ENCODE results near the gene LRRC25. TPM values are rescaled to one million over a fixed set of nuclear protein-coding genes. Genes with fewer than 3 reads are reported as not detected.

The LRRC25 gene
- total and polyA plus RNA-seq, 11 donors = 0.83 to 33.0 (median 2.8) TPM

- H3K27ac ChIP-seq = no peak overlapping the region
- peaks cover 0 to 39% (median 16%) of the 10 kb centered on the region in 9 donors for H3K36me3 ChIP-seq
- WGBS, 4 donors = 82 to 86% (median 83%) methylated on average over 8 of the region's 8 CpGs
- no peaks in the 10 kb centered on the region for H3K27me3 ChIP-seq
- DNase-seq (no peak), ATAC-seq (no peak)
- TF ChIP-seq CTCF (IDR thresholded peaks at IDR 0.05) (no peak), POLR2A (IDR thresholded peaks at IDR 0.05) (no peak)
- intact Hi-C loops (cut with DNase I) = no loop called here
- H3K4me1 ChIP-seq = peaks cover 0 to 36% (median 12%) of the 10 kb centered on the region in 12 donors
- H3K4me3 ChIP-seq = peak overlapping the region in 1 of 12 donors; percentile 98
- H3K9me3 ChIP-seq = no peaks in the 10 kb centered on the region
Observed at GRCh38 chr19:18342090-18342632, 55.3 kb downstream of the LRRC25 start.

Small RNA genes within 50 kb of the gene (microRNA-seq; reads per million reads assigned to microRNA genes)
- 0 reads per million in 4 donors for gene MIR3189

Other genes starting within 250 kb of the LRRC25 start
- gene PIK3R2, start 244.5 kb downstream of the LRRC25 start, total RNA-seq = 10 to 100 TPM; 17.9 to 28.6 (median 24.6) TPM
- 1 to 10 TPM; 4.0 to 7.1 TPM for gene PIK3R2, start 244.5 kb downstream of the LRRC25 start, polyA plus RNA-seq
- gene IFI30, start 223.8 kb downstream of the LRRC25 start, total RNA-seq = 100 to 1,000 TPM in 2 of 9 donors, 10 to 100 TPM in 4, 1 to 10 TPM in 3; 9.0 to 455 (median 15.2) TPM
- 10 to 100 TPM in 1 of 2 donors, 1 to 10 TPM in 1; 8.9 to 27.1 TPM for gene IFI30, start 223.8 kb downstream of the LRRC25 start, polyA plus RNA-seq
- gene MPV17L2, start 204.4 kb downstream of the LRRC25 start, total RNA-seq = 10 to 100 TPM; 10.6 to 37.4 (median 14.8) TPM
- 10 to 100 TPM; 24.7 to 59.3 TPM for gene MPV17L2, start 204.4 kb downstream of the LRRC25 start, polyA plus RNA-seq
- gene RAB3A, start 193.6 kb downstream of the LRRC25 start, total RNA-seq = 10 to 100 TPM in 8 of 9 donors, 1 to 10 TPM in 1; 6.9 to 39.2 (median 31.5) TPM
- 10 to 100 TPM; 17.2 to 20.1 TPM for gene RAB3A, start 193.6 kb downstream of the LRRC25 start, polyA plus RNA-seq
- gene PDE4C, start 171.2 kb downstream of the LRRC25 start, total RNA-seq = 1 to 10 TPM in 5 of 9 donors, under 1 TPM in 3, not detected in 1; 0.16 to 3.6 (median 1.1) TPM
- gene PDE4C, start 171.2 kb downstream of the LRRC25 start, polyA plus RNA-seq = 1 to 10 TPM in 1 of 2 donors, under 1 TPM in 1; 0.82 to 4.6 TPM
- 1 to 10 TPM in 4 of 9 donors, under 1 TPM in 5; 0.24 to 2.4 (median 0.75) TPM for gene IQCN, start 123.2 kb downstream of the LRRC25 start, total RNA-seq
- gene IQCN, start 123.2 kb downstream of the LRRC25 start, polyA plus RNA-seq = 1 to 10 TPM in 1 of 2 donors, under 1 TPM in 1; 0.28 to 2.8 TPM
- gene JUND, start 116.0 kb downstream of the LRRC25 start, total RNA-seq = 100 to 1,000 TPM in 7 of 9 donors, 10 to 100 TPM in 2; 80.2 to 352 (median 137) TPM
- 100 to 1,000 TPM; 114 to 236 TPM for gene JUND, start 116.0 kb downstream of the LRRC25 start, polyA plus RNA-seq
- gene LSM4, start 74.5 kb downstream of the LRRC25 start, total RNA-seq = 100 to 1,000 TPM in 5 of 9 donors, 10 to 100 TPM in 4; 65.8 to 167 (median 101) TPM
- 100 to 1,000 TPM; 127 to 171 TPM for gene LSM4, start 74.5 kb downstream of the LRRC25 start, polyA plus RNA-seq
- 10 to 100 TPM; 22.5 to 58.6 (median 44.6) TPM for gene PGPEP1, start 57.0 kb downstream of the LRRC25 start, total RNA-seq
- 10 to 100 TPM; 26.7 to 31.8 TPM for gene PGPEP1, start 57.0 kb downstream of the LRRC25 start, polyA plus RNA-seq
- 1 to 10 TPM in 4 of 9 donors, under 1 TPM in 5; 0.69 to 5.7 (median 0.99) TPM for gene GDF15, start 11.5 kb downstream of the LRRC25 start, total RNA-seq
- under 1 TPM; 0.33 to 0.50 TPM for gene GDF15, start 11.5 kb downstream of the LRRC25 start, polyA plus RNA-seq
- 10 to 100 TPM; 23.5 to 89.8 (median 29.4) TPM for gene SSBP4, start 21.8 kb upstream of the LRRC25 start, total RNA-seq
- 10 to 100 TPM; 29.1 to 37.3 TPM for gene SSBP4, start 21.8 kb upstream of the LRRC25 start, polyA plus RNA-seq
- 10 to 100 TPM; 17.6 to 60.6 (median 24.0) TPM for gene ISYNA1, start 40.5 kb upstream of the LRRC25 start, total RNA-seq
- gene ISYNA1, start 40.5 kb upstream of the LRRC25 start, polyA plus RNA-seq = 10 to 100 TPM; 14.0 to 52.6 TPM
- 10 to 100 TPM in 4 of 9 donors, 1 to 10 TPM in 5; 5.9 to 17.8 (median 9.1) TPM for gene ELL, start 124.4 kb upstream of the LRRC25 start, total RNA-seq
- gene ELL, start 124.4 kb upstream of the LRRC25 start, polyA plus RNA-seq = 1 to 10 TPM; 6.2 to 7.3 TPM
- gene FKBP8, start 146.0 kb upstream of the LRRC25 start, total RNA-seq = 100 to 1,000 TPM; 136 to 353 (median 157) TPM
- gene FKBP8, start 146.0 kb upstream of the LRRC25 start, polyA plus RNA-seq = 100 to 1,000 TPM; 142 to 270 TPM
- gene KXD1, start 160.2 kb upstream of the LRRC25 start, total RNA-seq = 100 to 1,000 TPM in 1 of 9 donors, 10 to 100 TPM in 8; 36.1 to 116 (median 46.7) TPM
- gene KXD1, start 160.2 kb upstream of the LRRC25 start, polyA plus RNA-seq = 100 to 1,000 TPM in 1 of 2 donors, 10 to 100 TPM in 1; 36.9 to 106 TPM
- gene UBA52, start 174.2 kb upstream of the LRRC25 start, total RNA-seq = 100 to 1,000 TPM; 336 to 944 (median 761) TPM
- 100 to 1,000 TPM; 675 to 716 TPM for gene UBA52, start 174.2 kb upstream of the LRRC25 start, polyA plus RNA-seq
- gene REX1BD, start 191.2 kb upstream of the LRRC25 start, total RNA-seq = 100 to 1,000 TPM in 2 of 9 donors, 10 to 100 TPM in 7; 42.9 to 205 (median 68.2) TPM
- gene REX1BD, start 191.2 kb upstream of the LRRC25 start, polyA plus RNA-seq = 100 to 1,000 TPM in 1 of 2 donors, 10 to 100 TPM in 1; 46.8 to 101 TPM
- gene CRLF1, start 209.2 kb upstream of the LRRC25 start, total RNA-seq = 10 to 100 TPM in 4 of 9 donors, 1 to 10 TPM in 5; 2.8 to 60.5 (median 9.9) TPM
- 10 to 100 TPM; 50.2 to 64.0 TPM for gene CRLF1, start 209.2 kb upstream of the LRRC25 start, polyA plus RNA-seq
- 1 to 10 TPM in 5 of 9 donors, under 1 TPM in 4; 0.50 to 4.6 (median 1.1) TPM for gene TMEM59L, start 215.2 kb upstream of the LRRC25 start, total RNA-seq
- gene TMEM59L, start 215.2 kb upstream of the LRRC25 start, polyA plus RNA-seq = 1 to 10 TPM; 1.5 to 5.1 TPM
- gene KLHL26, start 239.4 kb upstream of the LRRC25 start, total RNA-seq = 10 to 100 TPM in 1 of 9 donors, 1 to 10 TPM in 8; 4.6 to 11.4 (median 6.8) TPM
- 1 to 10 TPM; 2.8 to 4.9 TPM for gene KLHL26, start 239.4 kb upstream of the LRRC25 start, polyA plus RNA-seq

All from heart left ventricle (tissue), 16 donors.